GM12864 (cell line): ENCODE measurements around the gene SPACA5.
"Not testable (repeated sequence)": the region's sequence is repeated elsewhere in the genome, so short reads cannot be mapped to it uniquely, and the experiment has no call there.

Source experiments
- DNase-seq: peaks from one replicate; pipeline ENCODE4 v3.0.0-alpha.2; 2011; ENCODE audit warnings: low read depth
- H3K4me3 ChIP-seq: 2 replicates; pipeline ENCODE4 v1.5.1; 2011; ENCODE audit warnings: mild to moderate bottlenecking, low read depth, low read length, control low read depth
- TF ChIP-seq, protein P1 (sequence below): IDR thresholded peaks from 2 replicates; pipeline ENCODE4 v1.5.1; 2011; ENCODE audit warnings: low read depth, mild to moderate bottlenecking, moderate library complexity, low read length, control low read depth, inconsistent platforms; ENCODE audit errors: missing control alignments

SPACA5 gene

DNA sequence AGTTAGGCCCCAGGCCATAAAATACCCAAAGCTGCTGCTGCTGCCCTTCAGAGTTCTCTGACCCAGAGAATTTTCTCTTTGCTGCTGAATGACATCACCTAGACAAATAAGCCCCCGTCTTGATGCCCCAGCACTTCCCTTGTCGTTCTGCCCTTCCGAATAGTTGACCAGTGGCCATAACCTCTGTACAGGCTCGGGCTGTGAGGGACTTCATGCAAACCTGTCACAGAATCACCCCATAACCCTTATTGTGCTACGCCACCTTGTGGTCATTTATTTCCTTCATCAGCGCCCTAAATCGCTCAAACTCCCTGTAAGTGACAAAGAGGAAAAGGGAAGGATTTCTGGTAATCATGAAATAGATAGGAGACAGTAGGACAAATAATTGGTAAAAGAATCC is 18.8 kb downstream of the SPACA5 start:
- DNase-seq, result no peak
- TF ChIP-seq, protein P1, sequence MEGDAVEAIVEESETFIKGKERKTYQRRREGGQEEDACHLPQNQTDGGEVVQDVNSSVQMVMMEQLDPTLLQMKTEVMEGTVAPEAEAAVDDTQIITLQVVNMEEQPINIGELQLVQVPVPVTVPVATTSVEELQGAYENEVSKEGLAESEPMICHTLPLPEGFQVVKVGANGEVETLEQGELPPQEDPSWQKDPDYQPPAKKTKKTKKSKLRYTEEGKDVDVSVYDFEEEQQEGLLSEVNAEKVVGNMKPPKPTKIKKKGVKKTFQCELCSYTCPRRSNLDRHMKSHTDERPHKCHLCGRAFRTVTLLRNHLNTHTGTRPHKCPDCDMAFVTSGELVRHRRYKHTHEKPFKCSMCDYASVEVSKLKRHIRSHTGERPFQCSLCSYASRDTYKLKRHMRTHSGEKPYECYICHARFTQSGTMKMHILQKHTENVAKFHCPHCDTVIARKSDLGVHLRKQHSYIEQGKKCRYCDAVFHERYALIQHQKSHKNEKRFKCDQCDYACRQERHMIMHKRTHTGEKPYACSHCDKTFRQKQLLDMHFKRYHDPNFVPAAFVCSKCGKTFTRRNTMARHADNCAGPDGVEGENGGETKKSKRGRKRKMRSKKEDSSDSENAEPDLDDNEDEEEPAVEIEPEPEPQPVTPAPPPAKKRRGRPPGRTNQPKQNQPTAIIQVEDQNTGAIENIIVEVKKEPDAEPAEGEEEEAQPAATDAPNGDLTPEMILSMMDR, result peak; percentile 42
- H3K4me3 ChIP-seq, result no peak overlapping the region

DNA sequence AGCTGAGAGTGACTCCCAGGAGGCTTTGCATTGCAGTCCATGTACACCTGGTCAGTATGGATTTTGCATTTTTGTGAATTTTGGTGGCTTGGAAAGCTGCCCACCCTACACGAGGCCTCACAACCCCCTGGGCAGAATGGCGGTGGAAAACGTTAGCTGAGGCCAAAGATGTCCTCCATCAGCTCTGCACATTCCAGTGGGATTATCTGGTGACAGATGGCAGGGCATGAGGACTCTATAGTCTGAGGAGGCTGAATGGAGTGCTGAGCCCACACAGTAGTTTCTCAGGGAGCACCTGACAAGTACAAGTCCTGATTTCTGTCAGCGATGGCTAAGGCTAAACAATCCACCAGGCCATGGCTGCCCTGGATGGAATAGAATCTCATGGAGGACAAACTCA is 20.8 kb downstream of the SPACA5 start:
- not testable (repeated sequence) for DNase-seq, H3K4me3 ChIP-seq

DNA sequence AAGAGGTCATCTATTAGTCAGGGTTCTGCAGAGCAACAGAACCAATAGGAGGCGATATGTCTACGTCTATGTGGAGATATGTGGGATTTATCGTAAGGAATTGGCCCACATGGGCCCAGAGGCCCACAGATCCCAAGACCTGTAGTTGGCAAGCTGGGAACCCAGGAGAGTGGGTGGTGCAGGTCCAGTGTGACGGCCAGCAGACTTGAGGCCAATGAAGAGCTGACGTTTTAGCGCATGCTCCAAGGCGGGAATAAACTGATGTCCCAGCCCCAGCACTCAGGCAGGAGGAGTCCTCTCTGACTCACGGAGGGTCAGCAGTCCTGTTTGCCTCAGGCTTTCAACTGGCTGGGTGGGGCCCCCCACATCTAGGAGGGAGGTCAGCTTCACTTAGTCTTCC is 21.3 kb downstream of the SPACA5 start:
- no peak for DNase-seq
- TF ChIP-seq, protein P1, result no peak
- no peak overlapping the region for H3K4me3 ChIP-seq

DNA sequence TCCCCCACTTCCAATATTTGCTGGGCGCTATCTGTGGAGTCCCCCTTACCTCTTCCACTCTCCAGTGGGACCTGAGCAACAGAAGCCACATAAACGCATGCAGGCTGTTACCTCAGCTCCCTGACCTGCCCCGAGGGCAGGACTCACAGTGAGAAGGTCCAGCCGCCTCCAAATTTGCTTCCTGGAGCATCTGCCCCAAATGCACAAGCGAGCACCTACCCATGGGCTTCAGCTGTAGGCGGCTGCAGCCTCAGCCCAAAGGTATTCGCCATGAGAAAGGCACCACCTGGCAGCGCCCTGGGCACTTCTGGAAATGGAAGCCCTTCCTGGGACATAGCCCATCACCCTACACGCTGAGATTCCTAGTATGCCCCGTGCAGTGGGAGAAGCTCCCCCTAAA is 23.4 kb downstream of the SPACA5 start:
- TF ChIP-seq, protein P1, result no peak
- no peak overlapping the region for H3K4me3 ChIP-seq
- DNase-seq, result no peak

DNA sequence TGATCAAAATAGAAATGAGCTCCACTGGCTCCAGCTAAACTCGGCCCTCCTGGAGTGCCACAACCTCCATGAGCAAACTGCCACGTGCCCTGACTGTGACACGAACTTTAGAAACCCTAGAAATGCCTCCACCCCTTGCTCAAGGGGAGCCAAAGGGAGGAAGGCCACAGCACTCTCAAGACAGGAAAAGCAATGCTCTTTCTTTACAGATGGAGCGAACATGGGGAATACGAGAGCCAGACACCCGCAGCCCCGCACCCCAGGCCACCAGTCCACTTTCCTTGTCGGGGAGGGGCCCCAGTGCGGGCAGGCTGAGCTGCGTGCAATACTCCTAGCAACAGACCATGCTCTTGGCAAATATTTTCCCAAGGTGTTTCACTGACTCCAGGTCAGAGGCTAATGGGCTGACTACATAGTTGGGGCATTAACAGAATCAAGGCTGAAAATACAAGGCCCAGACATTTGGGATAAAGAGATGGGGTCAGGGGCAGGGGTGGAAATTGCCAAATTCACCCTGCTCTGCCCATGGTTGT is 23.9 kb downstream of the SPACA5 start:
- not testable (repeated sequence) for H3K4me3 ChIP-seq, DNase-seq

DNA sequence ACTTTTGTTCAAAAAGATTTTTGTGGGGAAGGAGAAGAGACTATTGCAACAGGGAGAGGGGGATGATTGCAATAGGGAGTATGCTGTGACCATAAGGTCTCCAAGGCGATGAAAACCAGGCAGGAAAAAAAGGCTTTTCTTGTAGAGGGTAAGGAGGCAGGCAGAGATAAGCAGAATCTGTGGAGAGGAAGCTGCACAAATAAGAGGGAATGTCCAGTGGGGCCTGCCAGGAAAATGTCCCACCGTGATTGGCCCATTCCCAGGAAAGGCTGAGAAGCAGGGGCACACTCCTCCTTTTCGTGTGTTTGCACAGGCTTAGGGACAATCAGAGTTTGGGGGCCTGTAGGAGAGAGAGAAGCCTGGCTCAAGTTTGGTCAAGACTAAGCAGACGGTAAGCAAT is 29.1 kb downstream of the SPACA5 start:
- no peak for DNase-seq
- H3K4me3 ChIP-seq, result no peak overlapping the region
- TF ChIP-seq, protein P1, result no peak

DNA sequence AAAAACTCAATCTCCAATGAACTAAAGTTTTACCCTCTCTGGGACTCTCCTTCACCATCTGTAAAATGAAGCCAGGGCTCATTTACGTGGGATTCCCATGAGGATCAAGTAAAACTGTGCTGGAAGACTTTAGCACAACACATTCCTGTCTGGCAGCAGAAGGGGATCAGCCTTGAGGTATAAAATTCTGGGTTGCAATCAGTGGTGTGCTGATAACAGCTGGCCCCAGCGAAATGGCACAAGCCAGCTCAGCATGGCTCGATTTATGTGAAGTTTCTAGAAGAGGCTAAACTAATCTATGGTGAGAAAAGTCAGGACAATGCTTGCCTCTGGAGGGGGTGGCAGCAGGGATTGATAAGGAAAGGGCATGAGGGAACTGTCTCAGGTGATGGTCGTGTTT is 36.3 kb downstream of the SPACA5 start:
- DNase-seq, result no peak
- TF ChIP-seq, protein P1, result no peak
- no peak overlapping the region for H3K4me3 ChIP-seq

DNA sequence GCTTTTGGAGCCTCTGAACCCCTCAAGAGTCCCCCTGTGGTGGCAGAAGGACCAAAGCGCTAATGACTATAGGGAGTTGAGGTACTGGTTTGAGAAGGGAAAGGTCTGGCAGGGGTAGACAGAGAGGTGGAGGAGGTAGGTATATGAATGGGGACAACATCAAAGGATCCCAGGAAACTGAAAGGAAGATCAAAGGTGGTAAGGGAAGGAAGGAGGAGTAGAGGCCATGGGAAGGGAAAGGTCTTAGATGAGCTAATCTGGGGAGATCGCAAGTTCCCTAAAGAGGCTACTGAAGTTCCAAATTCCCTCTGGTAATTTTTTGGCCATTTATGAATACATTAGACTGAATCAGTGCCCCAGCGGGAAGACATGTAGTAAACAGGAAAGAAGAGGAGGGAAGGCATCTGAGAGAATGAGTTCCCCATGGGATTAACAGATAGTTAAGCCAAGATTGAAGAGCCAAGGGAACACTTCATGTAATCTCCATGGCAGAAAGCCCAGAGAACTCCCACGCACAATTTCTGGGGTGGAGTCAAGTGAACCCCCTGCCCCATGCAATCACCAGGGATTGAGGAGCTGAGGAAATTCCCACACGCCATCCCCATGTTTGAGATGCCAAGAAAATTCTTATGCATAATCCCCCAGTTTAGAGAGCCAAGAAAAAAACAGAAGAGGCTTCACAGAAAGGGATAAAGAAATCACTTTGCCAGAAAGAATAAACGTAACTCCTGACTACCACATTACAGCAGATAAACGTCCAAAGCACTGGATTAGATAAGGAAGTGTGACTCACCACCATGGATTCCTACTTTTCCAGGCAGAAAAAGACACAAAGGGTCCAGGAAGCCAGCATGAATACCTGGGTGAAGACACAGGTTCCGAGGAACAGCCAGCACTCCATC is 38.9 kb downstream of the SPACA5 start:
- H3K4me3 ChIP-seq, result no peak overlapping the region
- TF ChIP-seq, protein P1, result no peak
- no peak for DNase-seq
